Activated gamma-delta T cell treated with anti-CD3 and anti-CD28 coated beads, Interleukin-2, amount 50 U/mL, for 16 hours (primary cell): ENCODE measurements around the gene TRPC4AP.

Experiments
- DNase-seq: peaks from one replicate; pipeline ENCODE4 v3.0.0-alpha.2; 2020; ENCODE audit warnings: low read depth

Gene TRPC4AP

DNA sequence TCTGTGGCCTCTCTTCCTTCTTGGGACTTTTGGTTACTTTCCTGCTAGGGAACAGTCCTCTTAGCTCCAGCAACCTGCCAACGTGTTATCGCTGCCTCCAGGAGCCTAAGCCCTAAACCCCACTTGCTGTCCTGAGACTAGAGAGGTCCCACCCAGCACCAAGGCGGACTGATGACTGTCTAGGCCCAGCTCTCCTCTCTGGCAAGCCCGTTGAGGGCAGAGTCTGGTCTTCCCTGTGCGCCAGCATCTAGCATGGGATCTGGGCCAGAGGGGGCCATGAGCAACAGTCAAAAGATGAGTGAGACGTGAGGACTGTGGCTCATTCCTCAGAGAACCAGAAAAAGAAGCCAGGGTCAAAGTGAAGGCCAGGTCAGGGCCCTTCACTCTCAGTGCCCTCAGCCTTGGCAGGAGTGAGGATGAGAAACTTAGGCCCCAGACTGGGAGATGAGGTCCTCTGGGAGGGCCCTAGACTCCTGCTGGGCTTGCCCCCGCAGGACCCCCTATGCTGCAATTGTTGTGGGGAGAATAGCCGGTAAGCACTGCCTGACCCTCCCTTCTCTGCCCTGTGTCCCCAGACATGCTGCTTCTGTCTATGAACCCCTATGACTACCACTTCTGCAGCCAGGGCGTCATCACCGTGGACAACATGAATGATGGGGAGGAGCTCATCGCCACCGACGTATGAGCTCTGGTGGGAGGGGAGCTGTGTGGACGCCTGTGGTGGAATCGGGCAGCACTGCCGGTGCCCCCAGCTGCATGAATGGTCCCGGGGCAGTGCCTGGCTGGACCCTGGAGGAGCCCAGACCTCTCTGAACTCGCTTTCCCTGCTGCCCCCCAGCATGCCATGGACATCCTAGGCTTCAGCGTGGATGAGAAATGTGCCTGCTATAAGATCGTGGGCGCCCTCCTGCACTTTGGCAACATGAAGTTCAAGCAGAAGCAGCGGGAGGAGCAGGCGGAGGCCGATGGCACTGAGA, 106.0 kb downstream of the TRPC4AP start:
- DNase-seq = no peak

DNA sequence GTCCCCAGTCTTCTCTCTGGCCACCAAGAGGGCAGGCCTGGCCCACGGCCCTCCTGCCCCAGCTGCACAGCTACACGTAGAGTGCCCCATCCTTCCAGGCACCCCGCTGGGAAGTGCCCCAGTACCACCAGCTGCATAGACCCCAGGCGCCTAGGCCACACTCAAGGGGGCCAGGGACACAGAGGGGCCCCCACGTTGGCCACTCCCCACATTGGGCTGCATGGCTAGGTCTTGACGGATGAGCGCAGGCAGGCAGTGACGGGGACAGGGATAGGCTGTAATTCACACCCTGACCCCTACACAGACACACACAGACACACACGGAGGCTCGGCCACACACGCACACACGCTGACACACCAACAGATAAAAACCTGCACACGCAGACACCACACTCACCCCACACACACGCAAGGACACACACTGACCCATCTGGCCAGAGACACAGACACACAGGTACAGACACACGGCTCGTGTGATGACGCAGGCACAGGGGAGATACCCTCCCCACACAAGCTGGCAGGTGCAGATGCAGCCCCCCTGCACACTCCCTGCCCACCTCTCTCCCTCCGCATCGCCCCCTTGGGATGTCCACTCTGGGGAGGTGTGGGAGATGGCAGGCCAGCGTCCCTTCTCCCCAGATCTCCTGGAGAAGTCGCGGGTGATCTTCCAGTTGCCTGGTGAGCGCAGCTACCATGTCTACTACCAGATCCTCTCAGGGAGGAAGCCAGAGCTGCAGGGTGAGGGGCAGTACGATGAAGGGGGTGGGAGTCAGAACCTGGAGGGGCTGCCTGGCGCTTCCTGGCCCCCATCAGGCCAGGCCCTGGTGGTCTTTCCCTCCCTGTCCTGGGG, 106.9 kb downstream of the TRPC4AP start:
- no peak for DNase-seq

DNA sequence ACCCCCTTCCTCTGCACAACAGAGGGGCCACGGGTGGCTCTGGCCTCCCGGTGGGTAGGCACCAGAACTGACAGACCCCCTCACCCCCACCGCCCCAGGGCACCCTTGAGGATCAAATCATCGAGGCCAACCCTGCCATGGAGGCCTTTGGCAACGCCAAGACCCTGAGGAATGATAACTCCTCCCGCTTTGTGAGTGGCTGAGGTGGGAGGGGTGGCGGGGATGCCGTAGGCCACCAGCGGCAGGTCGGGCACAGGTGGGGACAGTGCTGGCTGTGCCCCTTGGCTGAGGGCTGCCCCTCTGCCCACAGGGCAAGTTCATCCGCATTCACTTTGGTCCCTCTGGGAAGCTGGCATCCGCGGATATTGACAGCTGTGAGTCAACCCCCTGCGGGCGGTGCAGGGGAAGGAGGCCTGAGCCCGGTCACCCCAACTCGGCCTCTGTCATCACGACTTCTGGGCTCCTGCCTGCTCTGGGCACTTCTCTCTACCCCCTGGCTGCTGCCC, 107.8 kb downstream of the TRPC4AP start:
- no peak for DNase-seq

DNA sequence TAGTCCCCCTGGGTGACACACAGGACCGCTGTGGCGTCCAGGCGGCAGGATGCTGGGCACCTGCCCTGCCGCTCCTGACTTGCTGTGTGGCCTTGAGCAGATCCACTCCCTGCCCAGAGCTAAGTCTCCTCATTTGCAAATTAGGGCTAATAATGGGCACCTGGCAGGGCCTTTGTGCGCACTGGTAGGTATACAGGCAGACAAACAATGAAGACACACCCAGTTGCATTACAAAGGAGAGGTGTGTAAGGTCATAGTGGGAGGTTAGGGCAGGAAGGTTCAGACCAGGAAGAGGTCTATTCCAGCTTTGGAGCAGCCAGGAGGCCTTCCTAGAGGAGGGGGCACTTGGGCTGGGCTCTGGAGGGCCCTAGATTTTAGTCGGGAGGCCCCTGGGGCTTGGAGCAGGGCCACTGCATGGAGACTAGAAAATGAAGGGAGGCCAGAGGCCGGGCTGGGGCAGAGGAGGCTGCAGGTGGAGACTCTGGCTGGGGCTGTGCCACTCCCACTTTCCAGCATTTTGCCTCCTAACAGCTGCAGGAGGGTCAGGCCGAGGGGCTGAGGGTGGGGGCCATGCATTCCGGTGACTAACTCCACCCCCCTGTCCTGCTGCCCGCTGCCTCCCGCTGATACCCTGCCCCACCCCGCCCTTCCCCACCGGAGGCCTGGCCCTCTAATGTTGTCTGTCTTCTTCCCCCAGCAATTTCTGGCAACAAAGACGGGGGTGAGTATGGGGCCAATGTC, 108.4 kb downstream of the TRPC4AP start:
- no peak for DNase-seq

DNA sequence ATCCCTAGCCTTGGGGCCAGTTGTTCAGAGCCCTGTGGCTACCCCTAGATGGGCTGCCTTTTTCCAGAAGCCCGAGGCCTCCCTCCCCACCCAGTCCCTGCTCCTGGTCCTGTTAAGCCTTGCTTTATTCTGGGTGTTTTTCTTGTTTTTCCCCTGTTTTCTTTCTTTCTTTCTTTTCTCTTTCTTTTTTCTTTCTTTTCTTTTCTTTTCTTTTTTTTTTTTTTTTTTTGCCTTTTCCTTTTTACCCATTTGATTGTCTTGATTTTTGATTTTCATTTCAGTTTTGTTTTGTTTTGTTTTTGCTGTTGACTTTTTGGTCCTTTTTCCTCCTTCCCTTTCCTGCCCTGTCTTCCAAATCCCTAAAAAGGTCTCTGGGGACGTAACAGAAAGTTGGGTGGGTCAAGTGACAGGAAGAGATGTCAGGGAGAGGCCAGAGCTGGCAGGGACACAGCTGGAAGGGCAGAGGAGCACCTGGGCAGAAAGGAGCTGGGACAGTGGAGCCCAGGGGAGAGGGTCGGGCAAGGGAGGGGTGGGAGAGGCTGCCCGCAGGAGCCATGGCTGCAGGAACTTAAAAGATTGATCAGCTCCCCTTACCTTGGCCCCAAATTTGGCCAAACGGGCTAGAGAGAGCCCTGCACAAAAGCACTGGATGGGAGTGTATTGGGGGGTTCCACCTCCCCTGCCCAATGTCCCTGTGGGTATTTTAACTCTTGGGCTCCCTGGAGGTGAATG, 109.4 kb downstream of the TRPC4AP start:
- no peak for DNase-seq

DNA sequence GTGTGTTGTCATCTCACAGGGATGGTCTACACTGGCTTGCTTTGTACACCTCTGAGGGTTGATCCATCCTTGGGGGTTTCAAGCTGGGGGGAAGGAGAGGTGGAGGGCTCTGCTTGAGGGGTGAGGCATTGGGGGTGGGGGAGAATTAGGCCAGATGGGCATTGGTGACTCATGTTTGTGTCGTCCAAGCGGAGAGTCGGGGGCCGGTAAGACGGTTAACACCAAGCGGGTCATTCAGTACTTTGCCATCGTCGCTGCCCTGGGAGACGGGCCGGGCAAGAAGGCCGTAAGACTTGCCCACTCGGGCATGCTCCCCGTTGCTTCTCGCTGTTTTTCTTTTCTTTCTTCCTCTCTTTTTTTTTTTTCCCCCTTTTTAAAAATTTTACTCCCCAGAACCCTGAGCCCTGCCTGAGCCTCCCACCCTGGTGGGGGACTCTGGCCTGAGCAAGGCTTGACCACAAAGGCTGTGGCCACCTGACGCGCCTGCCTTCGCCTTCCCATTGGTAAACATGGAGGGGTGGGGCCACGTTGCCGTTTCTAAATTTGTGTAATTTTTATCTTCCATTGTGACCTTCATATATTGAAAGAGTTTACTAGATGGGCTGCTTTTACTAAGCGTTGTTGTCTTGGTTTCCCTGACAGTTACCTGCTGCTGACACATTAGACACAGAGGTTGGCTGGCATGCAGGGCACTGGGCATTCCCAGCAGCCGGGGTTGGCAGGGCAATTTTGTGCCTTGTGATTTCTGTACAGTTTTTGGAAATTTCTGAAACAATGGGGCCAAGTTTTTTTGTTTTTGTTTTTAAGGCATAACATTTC, 110.1 kb downstream of the TRPC4AP start:
- no peak for DNase-seq

DNA sequence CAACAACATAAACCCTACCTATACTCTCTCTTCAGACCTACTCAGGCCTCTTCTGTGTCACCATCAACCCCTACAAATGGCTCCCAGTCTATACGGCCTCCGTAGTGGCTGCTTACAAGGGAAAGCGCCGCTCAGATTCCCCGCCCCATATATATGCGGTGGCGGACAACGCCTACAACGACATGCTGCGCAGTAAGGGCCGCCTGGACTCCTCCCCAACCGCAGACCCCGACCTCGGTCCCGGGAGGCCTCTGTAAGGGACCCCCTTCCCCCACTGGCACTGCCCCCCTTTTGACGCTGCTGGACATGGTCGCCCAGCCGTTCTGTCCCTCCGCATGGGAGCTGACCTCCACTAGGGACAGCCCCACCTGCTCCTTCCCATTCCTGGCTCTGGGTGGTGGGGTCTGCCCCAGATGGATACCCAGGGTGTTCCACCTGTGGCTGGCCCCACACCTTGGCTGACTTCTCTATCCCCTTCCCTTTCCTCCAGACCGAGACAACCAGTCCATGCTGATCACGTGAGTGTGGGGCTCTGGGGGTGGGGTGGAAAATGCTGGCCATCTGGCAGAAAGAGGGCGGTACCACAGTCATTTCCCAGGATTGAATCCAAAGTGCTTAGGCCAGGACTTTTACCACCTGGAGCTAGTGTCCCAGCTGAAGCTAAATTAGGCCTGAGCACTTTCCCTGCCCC, 111.9 kb downstream of the TRPC4AP start:
- no peak for DNase-seq

DNA sequence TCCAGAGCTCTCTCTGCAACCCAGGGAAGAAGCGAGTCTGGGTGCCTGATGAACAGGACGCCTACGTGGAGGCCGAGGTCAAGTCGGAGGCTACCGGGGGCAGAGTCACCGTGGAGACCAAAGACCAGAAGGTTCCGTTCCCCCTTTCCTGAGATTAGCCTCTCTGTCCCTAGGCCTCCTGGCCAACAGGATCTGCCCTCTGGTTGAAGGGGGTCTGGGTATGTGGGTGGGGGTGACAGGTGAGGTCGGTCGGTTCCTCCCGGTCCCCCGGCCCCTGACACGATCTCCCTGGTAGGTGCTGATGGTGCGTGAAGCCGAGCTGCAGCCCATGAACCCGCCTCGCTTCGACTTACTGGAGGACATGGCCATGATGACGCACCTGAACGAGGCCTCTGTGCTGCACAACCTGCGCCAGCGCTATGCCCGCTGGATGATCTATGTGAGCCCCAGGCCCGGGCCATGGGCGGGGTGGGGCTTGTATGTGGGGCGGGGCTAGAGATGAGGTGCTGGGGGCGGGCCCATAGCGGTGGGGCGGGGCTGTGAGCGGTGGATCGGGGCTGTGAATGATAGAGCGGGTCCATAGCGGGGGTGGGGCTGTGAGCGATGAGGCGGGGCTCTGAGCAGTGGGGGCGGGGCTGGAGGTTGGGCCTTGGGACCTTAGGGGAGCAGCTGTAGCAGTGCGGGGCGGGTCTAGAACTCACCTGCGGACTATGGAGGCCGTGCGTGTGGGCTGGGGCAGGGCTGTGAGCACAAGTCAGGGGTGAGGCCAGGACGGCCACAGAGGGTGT, 113.0 kb downstream of the TRPC4AP start:
- no peak for DNase-seq

DNA sequence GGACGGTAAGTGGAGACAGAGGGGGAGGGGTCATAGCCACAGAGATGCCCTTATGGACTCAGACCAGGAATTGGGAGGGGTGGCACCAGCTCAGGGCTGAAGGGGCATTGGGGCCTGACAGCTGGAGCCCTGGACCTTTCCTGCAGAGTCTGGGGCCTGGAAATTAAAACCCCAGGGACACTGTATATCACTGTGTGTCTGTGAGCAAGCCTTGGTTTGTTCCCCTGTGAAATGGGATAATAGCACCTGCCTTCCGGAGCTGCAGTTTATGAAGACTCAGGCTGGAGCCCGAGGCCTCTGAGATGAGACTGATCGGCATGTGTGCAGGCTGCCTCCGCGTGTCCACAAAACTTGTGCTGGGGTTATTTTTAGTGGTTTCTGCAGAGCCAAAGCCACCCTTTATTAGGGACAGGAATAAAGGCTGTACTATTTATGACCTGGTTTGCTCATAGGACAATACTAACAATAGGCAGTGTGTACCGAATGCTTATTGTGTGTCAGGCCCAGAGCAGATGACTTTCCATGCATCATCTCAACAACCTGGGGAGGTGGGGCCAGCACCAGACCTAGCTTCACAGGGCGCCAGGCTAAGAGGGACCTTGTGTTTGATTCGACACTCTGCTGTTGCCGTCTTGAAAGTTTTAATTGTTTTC, 114.4 kb downstream of the TRPC4AP start:
- DNase-seq = no peak

DNA sequence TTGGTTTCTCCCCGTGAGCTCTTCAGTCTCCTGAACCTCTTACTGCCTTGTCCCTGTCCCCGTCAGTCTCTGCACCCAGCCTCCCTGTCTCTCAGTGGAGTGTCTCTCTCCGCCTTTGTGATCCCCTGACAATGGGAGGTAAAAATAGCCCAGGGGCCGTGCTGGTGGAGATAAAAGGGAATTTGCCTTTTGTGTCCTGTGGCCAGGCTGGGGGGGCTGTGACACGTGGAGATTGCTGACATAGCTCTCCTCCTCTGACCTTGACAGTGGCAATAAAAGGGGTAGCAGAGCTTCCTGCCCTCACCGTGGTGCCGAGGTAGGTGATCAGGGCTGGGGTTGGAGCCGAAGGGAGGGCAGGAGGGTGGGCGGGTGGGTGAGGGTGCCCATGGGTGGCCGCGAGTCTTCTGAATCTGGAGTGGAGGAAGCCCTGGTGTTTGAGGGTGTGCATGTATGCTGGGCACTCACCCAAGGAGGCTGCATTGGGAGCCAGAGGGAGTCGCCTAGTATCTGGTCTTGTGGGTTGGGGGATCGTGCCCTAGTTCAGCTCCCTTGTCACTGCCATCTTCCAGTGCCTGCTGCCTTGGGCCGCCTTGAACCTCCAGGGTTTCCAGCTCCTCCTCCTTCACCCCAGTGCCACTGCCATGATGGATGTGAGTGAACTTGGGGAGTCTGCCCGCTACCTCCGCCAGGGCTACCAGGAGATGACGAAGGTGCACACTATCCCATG, 115.1 kb downstream of the TRPC4AP start:
- DNase-seq = no peak

DNA sequence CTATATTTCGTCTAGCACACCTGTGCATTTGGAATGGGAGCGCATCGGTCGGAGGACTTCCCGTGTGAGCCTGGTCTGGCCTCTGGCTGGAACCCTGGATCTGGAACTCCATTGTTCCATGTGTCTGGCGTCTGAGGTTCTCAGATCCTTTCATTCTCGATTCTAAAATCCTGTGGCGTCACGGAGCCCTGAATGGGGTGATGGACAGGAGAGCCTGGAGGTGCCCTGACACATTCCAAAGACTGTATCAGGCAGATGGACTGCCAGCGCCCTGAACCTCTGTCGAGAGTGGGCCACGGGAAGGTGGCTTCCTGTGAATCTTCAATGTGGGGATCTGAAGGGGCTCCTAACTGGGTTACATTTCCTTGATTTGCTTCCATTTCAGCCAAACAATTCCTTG, 116.3 kb downstream of the TRPC4AP start:
- DNase-seq = no peak

DNA sequence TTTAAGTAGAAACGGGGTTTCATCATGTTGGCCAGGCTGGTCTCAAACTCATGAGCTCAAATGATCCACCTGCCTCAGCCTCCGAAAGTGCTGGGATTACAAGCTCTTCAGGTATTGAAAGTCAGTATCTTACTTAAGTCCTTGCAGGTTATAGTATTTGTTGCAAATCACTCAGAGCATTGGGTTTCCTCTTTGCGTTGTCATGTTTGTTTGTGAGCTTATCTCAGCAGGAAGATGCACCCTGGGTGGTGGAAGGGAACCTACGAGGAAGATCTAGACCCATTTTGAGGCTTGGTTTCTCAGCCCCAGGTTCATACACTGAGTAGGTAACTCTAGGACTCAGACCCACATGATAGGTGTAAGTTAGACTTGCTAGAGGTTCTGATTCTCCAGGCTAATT, 118.4 kb downstream of the TRPC4AP start:
- DNase-seq = no peak

DNA sequence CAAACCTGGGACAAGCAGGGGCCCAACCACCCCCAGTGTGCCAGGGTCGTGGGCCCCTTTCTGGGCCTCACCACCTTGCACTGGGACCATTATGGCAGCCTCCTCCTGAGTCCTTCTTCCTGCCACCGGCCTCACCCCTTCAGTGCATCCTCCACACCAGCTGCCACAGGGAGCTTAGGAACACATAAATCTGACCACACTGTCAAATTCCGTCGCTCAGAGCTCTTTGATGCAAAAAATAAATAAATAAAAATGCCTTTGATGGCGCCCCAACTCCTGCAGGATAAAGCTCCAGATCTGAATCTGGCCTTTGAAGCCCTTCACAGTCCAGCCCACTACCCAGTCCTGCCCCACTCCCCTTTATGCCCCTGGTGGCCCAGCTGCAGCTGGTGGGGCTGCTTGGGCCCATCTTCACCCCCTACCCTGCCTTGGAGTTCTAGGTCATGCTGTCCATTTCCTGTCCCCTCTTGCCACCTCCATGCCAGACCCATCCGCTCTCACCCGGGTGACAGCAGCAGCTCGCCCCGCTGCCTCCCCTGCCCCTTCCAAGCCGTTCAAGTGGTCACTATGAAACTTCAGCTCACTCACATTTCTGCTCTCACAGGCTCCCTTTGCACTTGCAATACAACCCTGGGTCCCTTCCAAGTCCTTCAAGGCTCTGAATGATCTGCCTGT, 120.9 kb downstream of the TRPC4AP start:
- DNase-seq = no peak

DNA sequence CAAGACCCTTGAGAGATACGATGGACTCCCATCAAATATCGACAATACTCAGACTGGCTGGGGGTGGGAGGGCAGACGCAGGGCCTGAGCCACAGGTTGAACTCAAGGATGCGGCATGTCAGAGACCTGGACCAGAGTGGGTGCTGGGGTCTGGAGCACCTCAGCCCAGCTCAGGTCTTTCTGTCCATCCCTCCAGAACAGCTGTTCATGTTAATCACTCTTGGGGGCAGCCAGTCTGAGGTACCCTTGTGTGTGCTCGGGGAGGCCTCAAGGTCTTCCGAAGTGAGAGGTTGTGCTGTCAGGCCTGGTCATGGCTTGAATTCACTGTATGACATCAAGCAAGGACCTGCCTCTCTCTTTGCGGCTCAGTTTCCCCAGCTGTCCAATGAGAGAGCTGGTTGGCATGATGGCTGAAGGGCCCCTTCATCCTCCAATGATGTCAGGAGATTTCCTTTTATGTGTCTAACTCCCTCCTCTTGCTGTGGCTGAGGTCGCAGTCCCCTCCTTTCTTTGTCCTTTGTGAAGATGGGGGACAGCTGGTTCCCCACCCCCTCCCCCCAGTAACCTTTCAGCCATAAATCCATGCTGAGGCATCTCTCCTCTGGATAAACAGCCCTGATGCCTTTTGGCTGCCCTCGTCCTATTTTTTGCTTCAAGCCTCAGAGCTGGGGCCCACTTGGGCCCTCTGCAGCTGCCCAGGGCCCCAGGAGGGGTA, 121.6 kb downstream of the TRPC4AP start:
- no peak for DNase-seq

DNA sequence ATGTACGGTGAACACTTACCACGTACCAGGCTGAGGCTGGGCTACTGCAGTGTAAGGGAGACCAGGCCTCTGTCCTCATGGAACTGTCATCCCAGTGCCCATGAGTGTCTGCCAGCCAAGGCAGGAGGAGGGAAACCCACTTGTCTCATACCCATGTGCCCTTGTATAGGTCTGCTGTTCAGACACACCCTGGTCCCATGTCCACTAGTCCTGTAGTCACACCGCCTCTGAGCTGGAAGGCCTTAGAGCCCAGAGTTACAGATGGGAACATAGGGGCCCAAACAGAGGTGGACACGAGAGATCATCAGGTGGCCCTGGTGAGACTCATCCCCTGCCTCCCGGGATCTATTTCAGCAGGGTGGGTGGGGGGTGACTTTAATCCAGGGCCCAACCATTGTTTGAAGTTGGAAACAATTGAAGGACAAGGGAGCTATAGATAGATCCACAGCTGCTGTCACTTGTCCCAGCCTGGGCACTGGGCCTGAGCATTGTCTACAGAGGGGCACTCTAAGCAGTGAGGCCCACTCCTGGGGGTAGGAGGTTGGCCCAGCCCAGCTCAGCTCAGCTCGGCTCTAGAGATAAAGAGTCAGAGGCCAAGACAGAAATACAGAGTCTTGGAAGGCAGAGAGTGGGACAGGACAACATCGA, 122.3 kb downstream of the TRPC4AP start:
- DNase-seq = no peak
